B cell (primary cell): ENCODE measurements around the gene STOX2. TPM values are rescaled to one million over a fixed set of nuclear protein-coding genes. Genes with fewer than 3 reads are reported as not detected.

Experiments used
- ATAC-seq: fragments of 200-7000 bp; cut with Tn5 transposase; one replicate; pipeline ENCODE4 v1.10.0; 2021; ENCODE audit warnings: low read depth, mild to moderate bottlenecking, moderate number of reproducible peaks, moderate library complexity
- CTCF ChIA-PET: fragments of 350-600 bp; sonication (Branson Sonifier 250); formaldehyde crosslinking; loops from one replicate; lab custom pipeline; 2021; ENCODE audit warnings: antibody characterized with exemption, inconsistent platforms; lab: Charles Lee
- POLR2A ChIA-PET: fragments of 350-600 bp; sonication (Branson Sonifier 250); formaldehyde crosslinking; loops from one replicate; lab custom pipeline; 2021; ENCODE audit warnings: antibody characterized with exemption; lab: Charles Lee
- DNase-seq: peaks from one replicate; pipeline ENCODE4 v3.0.0; 2013
- H2AFZ ChIP-seq: 2 replicates; pipeline ENCODE4 v1.6.1; 2012; ENCODE audit warnings: mild to moderate bottlenecking, low read depth, low read length; ENCODE audit not compliant: insufficient read depth, poor library complexity, severe bottlenecking
- H3K27ac ChIP-seq, 2 donors: 1 replicate in 1 of 2; 2 replicates in 1 of 2; pipeline ENCODE4 v1.5.1; 2012 to 2013; ENCODE audit warnings: low read length in 2 of 2, mild to moderate bottlenecking in 2 of 2, moderate library complexity in 1 of 2
- H3K27me3 ChIP-seq, 4 experiments: fragments of 200-600 bp in 1 of 4; sonication (generic) in 1 of 4; replicated peaks in 1 of 4; 1 replicate in 2 of 4; 2 replicates in 2 of 4; pipeline versions ENCODE4 v1.6.1 to v1.7.0; 2013 to 2016; ENCODE audit warnings: low read length in 3 of 4, mild to moderate bottlenecking in 2 of 4, mixed read lengths in 1 of 4, moderate library complexity in 1 of 4; ENCODE audit not compliant: insufficient read depth in 4 of 4, control insufficient read depth in 3 of 4; ENCODE audit errors: control extremely low read depth in 1 of 4
- H3K36me3 ChIP-seq, 2 experiments: replicated peaks in 1 of 2; 1 replicate in 1 of 2; 2 replicates in 1 of 2; pipeline versions ENCODE4 v1.6.1 to v1.7.1; 2013; ENCODE audit warnings: low read length in 1 of 2; ENCODE audit not compliant: insufficient read depth in 2 of 2, control insufficient read depth in 1 of 2; ENCODE audit errors: control extremely low read depth in 1 of 2, extremely low read depth in 1 of 2
- H3K4me1 ChIP-seq, 2 donors: fragments of 200-600 bp in 1 of 2; sonication (generic) in 1 of 2; 1 replicate in 1 of 2; 2 replicates in 1 of 2; pipeline versions ENCODE4 v1.5.1 to v1.6.1; 2013 to 2017; ENCODE audit warnings: low read length in 2 of 2; ENCODE audit not compliant: control insufficient read depth in 2 of 2, insufficient read depth in 2 of 2
- H3K4me2 ChIP-seq: replicated peaks from 2 replicates; pipeline ENCODE3; 2012; ENCODE audit warnings: mild to moderate bottlenecking, low read depth, low read length; ENCODE audit not compliant: poor library complexity, severe bottlenecking
- H3K4me3 ChIP-seq, 5 experiments: fragments of 200-600 bp in 1 of 5; sonication (generic) in 1 of 5; 1 replicate in 3 of 5; 2 replicates in 2 of 5; pipeline versions ENCODE4 v1.5.1 to v1.7.0; 2011 to 2016; ENCODE audit warnings: low read length in 4 of 5, mild to moderate bottlenecking in 4 of 5, low read depth in 2 of 5, control low read depth in 1 of 5, moderate library complexity in 1 of 5; ENCODE audit not compliant: insufficient read depth in 1 of 5; ENCODE audit errors: control extremely low read depth in 1 of 5, extremely low read depth in 1 of 5
- H3K79me2 ChIP-seq: fragments of 200-600 bp; sonication (generic); one replicate; pipeline ENCODE4 v1.6.0; 2016; ENCODE audit warnings: low read length; ENCODE audit not compliant: control insufficient read depth, insufficient read depth
- H3K9ac ChIP-seq: fragments of 200-600 bp; sonication (generic); 2 replicates; pipeline ENCODE4 v1.6.1; 2017; ENCODE audit warnings: mild to moderate bottlenecking, low read length, moderate library complexity
- H3K9me3 ChIP-seq, 3 donors: one replicate each; pipeline versions ENCODE4 v1.6.1 to v1.7.1; 2013; ENCODE audit warnings: low read length in 2 of 3; ENCODE audit not compliant: control insufficient read depth in 2 of 3, insufficient read depth in 1 of 3; ENCODE audit errors: control extremely low read depth in 1 of 3
- H4K20me1 ChIP-seq: 2 replicates; pipeline ENCODE4 v1.6.0; 2012; ENCODE audit warnings: mild to moderate bottlenecking, low read length; ENCODE audit not compliant: insufficient read depth, control insufficient read depth, poor library complexity, severe bottlenecking
- H3K27ac Mint-ChIP-seq: one replicate; pipeline ENCODE4 v1.8.0; 2021; ENCODE audit warnings: mixed read lengths
- H3K27me3 Mint-ChIP-seq: one replicate; pipeline ENCODE4 v1.8.0; 2021; ENCODE audit warnings: mixed read lengths
- H3K4me1 Mint-ChIP-seq: one replicate; pipeline ENCODE4 v1.8.0; 2021; ENCODE audit warnings: mixed read lengths
- H3K4me3 Mint-ChIP-seq: one replicate; pipeline ENCODE4 v1.8.0; 2021; ENCODE audit warnings: mixed read lengths
- H3K9me3 Mint-ChIP-seq: one replicate; pipeline ENCODE4 v1.8.0; 2022; ENCODE audit warnings: mixed read lengths; ENCODE audit not compliant: insufficient read depth
- EZH2 ChIP-seq: IDR thresholded peaks from 2 replicates; pipeline ENCODE4 v1.6.1; 2012; ENCODE audit warnings: borderline replicate concordance, low read depth, mild to moderate bottlenecking, moderate library complexity, low read length; ENCODE audit not compliant: insufficient read depth, poor library complexity, severe bottlenecking
- WGBS: methylation state at CpG from one replicate; pipeline ENCODE4 v1.1.5; 2013; ENCODE audit warnings: missing lambda C conversion rate; ENCODE audit not compliant: insufficient coverage; 5-methylcytosine and 5-hydroxymethylcytosine counted together
- intact Hi-C: fragments of 100-400 bp; cut with micrococcal nuclease; formaldehyde crosslinking; loops from one replicate; pipeline ENCODE4 v1.10.0; 2022
- polyA plus RNA-seq: library from polyadenylated mRNA; depleted of rRNA; stranded (reverse); fragments of >200 nt; gene quantifications from 2 replicates; pipeline ENCODE4 v1.2.3, GENCODE V29; 2012
- total RNA-seq, 2 donors: library from RNA; stranded (reverse); fragments of 120-200 nt in 1 of 2; gene quantifications; 1 replicate in 1 of 2; 2 replicates in 1 of 2; pipeline versions ENCODE4 v1.2.3 to v1.2.4, GENCODE V29; 2013 to 2022
- TF ChIP-seq, protein P1 (sequence below): fragments of 200-600 bp; IDR thresholded peaks from one replicate; pipeline ENCODE4 v1.8.0; 2022; ENCODE audit warnings: antibody characterized with exemption, mild to moderate bottlenecking

Gene STOX2
- total and polyA plus RNA-seq, 2 donors (not counting 1 experiment from before 2014, with no cell fraction given) = under 0.01 TPM; not detected in 1

GRCh38 chr4:183905593-183906488 is 734 bp downstream of the STOX2 start:
- CTCF ChIA-PET = no interaction called here
- WGBS = 3% methylated on average over 88 of the region's 93 CpGs

DNA sequence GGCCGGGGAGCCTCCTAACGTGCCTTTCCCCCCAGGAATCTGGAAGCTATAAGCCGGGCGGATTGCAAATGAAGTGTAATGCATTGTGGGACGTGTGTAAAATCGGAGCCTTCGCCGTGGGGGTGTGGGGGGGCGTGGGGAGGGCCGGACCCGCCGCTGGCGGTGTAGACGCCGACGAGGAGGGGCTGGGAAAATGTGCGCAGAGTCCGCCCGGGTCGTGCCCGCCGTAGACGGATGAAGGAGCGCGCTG is 1.3 kb downstream of the STOX2 start:
- intact Hi-C loops = no loop called here
- POLR2A ChIA-PET = no interaction called here

More at GRCh38 chr4:183905593-183906488, 734 bp downstream of the STOX2 start:
- intact Hi-C loops = no loop called here
- Histone ChIP-seq H3K9me3 (no peaks in the 10 kb centered on the region), H3K4me3 (peak overlapping the region in 2 of 5 experiments; percentile 12 to 16), H3K27ac (no peak overlapping the region), H3K4me2 (peak overlapping the region; percentile 29), H2AFZ (peak overlapping the region; percentile 36), H3K27me3 (peaks cover 0 to 31% (median 24%) of the 10 kb centered on the region in 4 experiments), H3K36me3 (no peaks in the 10 kb centered on the region), H4K20me1 (no peaks in the 10 kb centered on the region), H3K4me1 (peaks cover 8 to 14% of the 10 kb centered on the region in 2 donors), H3K9ac (no peak overlapping the region), H3K79me2 (no peaks in the 10 kb centered on the region)
- TF ChIP-seq, protein P1, sequence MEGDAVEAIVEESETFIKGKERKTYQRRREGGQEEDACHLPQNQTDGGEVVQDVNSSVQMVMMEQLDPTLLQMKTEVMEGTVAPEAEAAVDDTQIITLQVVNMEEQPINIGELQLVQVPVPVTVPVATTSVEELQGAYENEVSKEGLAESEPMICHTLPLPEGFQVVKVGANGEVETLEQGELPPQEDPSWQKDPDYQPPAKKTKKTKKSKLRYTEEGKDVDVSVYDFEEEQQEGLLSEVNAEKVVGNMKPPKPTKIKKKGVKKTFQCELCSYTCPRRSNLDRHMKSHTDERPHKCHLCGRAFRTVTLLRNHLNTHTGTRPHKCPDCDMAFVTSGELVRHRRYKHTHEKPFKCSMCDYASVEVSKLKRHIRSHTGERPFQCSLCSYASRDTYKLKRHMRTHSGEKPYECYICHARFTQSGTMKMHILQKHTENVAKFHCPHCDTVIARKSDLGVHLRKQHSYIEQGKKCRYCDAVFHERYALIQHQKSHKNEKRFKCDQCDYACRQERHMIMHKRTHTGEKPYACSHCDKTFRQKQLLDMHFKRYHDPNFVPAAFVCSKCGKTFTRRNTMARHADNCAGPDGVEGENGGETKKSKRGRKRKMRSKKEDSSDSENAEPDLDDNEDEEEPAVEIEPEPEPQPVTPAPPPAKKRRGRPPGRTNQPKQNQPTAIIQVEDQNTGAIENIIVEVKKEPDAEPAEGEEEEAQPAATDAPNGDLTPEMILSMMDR = no peak
- TF ChIP-seq EZH2 = no peak
- DNase-seq = no peak
- peak overlapping the region; percentile 44 for H3K4me3 Mint-ChIP-seq
- no peaks in the 10 kb centered on the region for H3K9me3 Mint-ChIP-seq
- peaks cover 7% of the 10 kb centered on the region for H3K4me1 Mint-ChIP-seq
- POLR2A ChIA-PET = no interaction called here
- H3K27ac Mint-ChIP-seq = no peak overlapping the region
- no peak for ATAC-seq
- H3K27me3 Mint-ChIP-seq = peaks cover 68% of the 10 kb centered on the region

More for the DNA sequence above, 1.3 kb downstream of the STOX2 start:
- Mint-ChIP-seq H3K27ac (no peak overlapping the region), H3K4me3 (no peak overlapping the region), H3K4me1 (peaks cover 7% of the 10 kb centered on the region), H3K27me3 (peaks cover 67% of the 10 kb centered on the region), H3K9me3 (no peaks in the 10 kb centered on the region)
- ATAC-seq (no peak), DNase-seq (no peak)
- Histone ChIP-seq H3K9ac (no peak overlapping the region), H3K4me1 (peaks cover 8 to 14% of the 10 kb centered on the region in 2 donors), H4K20me1 (no peaks in the 10 kb centered on the region), H3K9me3 (no peaks in the 10 kb centered on the region), H3K27ac (no peak overlapping the region), H3K27me3 (peaks cover 0 to 31% (median 24%) of the 10 kb centered on the region in 4 experiments), H3K79me2 (no peaks in the 10 kb centered on the region), H3K36me3 (no peaks in the 10 kb centered on the region), H2AFZ (no peak overlapping the region), H3K4me2 (no peak overlapping the region), H3K4me3 (no peak overlapping the region)
- 8% methylated on average over 23 of the region's 25 CpGs for WGBS
- CTCF ChIA-PET = no interaction called here
- TF ChIP-seq, protein P1 = no peak
